SU-DHL-6 (cell line): Measurements from ENCODE around the gene PLCZ1.
"Not testable (repeated sequence)": the region's sequence is repeated elsewhere in the genome, so short reads cannot be mapped to it uniquely, and the experiment has no call there.

Source experiments
- H2AFZ ChIP-seq: fragments of 200-600 bp; sonication (generic); 2 replicates; pipeline ENCODE4 v1.6.1; 2014; ENCODE audit warnings: low read depth, mild to moderate bottlenecking, moderate library complexity, mixed read lengths, antibody characterized with exemption, low read length; ENCODE audit not compliant: severe bottlenecking
- H3F3A ChIP-seq: fragments of 200-600 bp; shearing (Covaris generic); 2 replicates; pipeline ENCODE4 v1.6.0; 2016; ENCODE audit warnings: antibody characterized with exemption, mild to moderate bottlenecking; ENCODE audit not compliant: insufficient read depth
- H3K27ac ChIP-seq: fragments of 200-600 bp; sonication (generic); 2 replicates; pipeline ENCODE4 v1.5.1; 2016; ENCODE audit warnings: low read depth, mild to moderate bottlenecking, low read length, moderate library complexity, mixed read lengths
- H3K27me3 ChIP-seq: fragments of 200-600 bp; sonication (generic), shearing (Covaris generic); 2 replicates; pipeline ENCODE4 v1.6.0; 2014; ENCODE audit warnings: mild to moderate bottlenecking, low read length
- H3K36me3 ChIP-seq: fragments of 200-600 bp; sonication (generic); 2 replicates; pipeline ENCODE4 v1.6.1; 2014; ENCODE audit warnings: mild to moderate bottlenecking, low read length, mixed read lengths
- H3K4me2 ChIP-seq: fragments of 300-600, 200-600 bp; shearing (Covaris generic), sonication (generic); 2 replicates; pipeline ENCODE4 v1.6.0; 2014; ENCODE audit warnings: low read length, low read depth, mild to moderate bottlenecking; ENCODE audit not compliant: poor library complexity, severe bottlenecking
- H3K4me3 ChIP-seq: fragments of 200-600 bp; sonication (generic); 2 replicates; pipeline ENCODE4 v1.5.1; 2014; ENCODE audit warnings: antibody characterized with exemption, low read length, mild to moderate bottlenecking, mixed read lengths; ENCODE audit not compliant: insufficient read depth, poor library complexity, severe bottlenecking
- H3K79me2 ChIP-seq: fragments of 200-600 bp; sonication (generic); 2 replicates; pipeline ENCODE4 v1.6.1; 2014; ENCODE audit warnings: mild to moderate bottlenecking, low read length, moderate library complexity; ENCODE audit not compliant: insufficient read depth
- H3K9ac ChIP-seq: fragments of 200-600 bp; sonication (generic); 2 replicates; pipeline ENCODE4 v1.7.0; 2014; ENCODE audit warnings: mild to moderate bottlenecking, low read length
- H3K9me2 ChIP-seq: fragments of 200-600 bp; sonication (generic); replicated peaks from 2 replicates; pipeline ENCODE4 v1.6.1; 2014; ENCODE audit warnings: low read length; ENCODE audit not compliant: insufficient read depth
- H3K9me3 ChIP-seq: fragments of 200-600 bp; sonication (generic); 2 replicates; pipeline ENCODE4 v1.6.1; 2014; ENCODE audit warnings: low read length, mixed read lengths; ENCODE audit not compliant: insufficient read depth
- H4K20me1 ChIP-seq: fragments of 200-600 bp; sonication (generic); 2 replicates; pipeline ENCODE4 v1.6.1; 2014; ENCODE audit warnings: low read depth, mild to moderate bottlenecking, antibody characterized with exemption, low read length, moderate library complexity, mixed read lengths
- EZH2phosphoT487 ChIP-seq: fragments of 200-600 bp; sonication (generic), shearing (Covaris generic); conservative IDR thresholded peaks from 2 replicates; pipeline ENCODE4 v1.6.1; 2018; ENCODE audit warnings: mild to moderate bottlenecking, antibody characterized with exemption, low read length, moderate library complexity, mixed read lengths
- TF ChIP-seq, protein P1 (sequence below): fragments of 200-600 bp; sonication (generic); IDR thresholded peaks from one replicate; pipeline ENCODE4 v1.5.1; 2017; ENCODE audit warnings: antibody characterized with exemption, mild to moderate bottlenecking, low read length, moderate library complexity; ENCODE audit not compliant: insufficient read depth, poor library complexity, severe bottlenecking

PLCZ1 gene

GRCh38 chr12:18696971-18697602 lies 40.7 kb downstream of the PLCZ1 start:
- H3F3A ChIP-seq = no peaks in the 10 kb centered on the region
- H3K9me3 ChIP-seq = no peaks in the 10 kb centered on the region
- no peaks in the 10 kb centered on the region for H3K9me2 ChIP-seq
- no peaks in the 10 kb centered on the region for H4K20me1 ChIP-seq
- no peak overlapping the region for H3K4me2 ChIP-seq
- no peak overlapping the region for H3K9ac ChIP-seq
- H3K27ac ChIP-seq = no peak overlapping the region
- no peaks in the 10 kb centered on the region for H3K79me2 ChIP-seq
- TF ChIP-seq EZH2phosphoT487 = no peak
- TF ChIP-seq, protein P1, sequence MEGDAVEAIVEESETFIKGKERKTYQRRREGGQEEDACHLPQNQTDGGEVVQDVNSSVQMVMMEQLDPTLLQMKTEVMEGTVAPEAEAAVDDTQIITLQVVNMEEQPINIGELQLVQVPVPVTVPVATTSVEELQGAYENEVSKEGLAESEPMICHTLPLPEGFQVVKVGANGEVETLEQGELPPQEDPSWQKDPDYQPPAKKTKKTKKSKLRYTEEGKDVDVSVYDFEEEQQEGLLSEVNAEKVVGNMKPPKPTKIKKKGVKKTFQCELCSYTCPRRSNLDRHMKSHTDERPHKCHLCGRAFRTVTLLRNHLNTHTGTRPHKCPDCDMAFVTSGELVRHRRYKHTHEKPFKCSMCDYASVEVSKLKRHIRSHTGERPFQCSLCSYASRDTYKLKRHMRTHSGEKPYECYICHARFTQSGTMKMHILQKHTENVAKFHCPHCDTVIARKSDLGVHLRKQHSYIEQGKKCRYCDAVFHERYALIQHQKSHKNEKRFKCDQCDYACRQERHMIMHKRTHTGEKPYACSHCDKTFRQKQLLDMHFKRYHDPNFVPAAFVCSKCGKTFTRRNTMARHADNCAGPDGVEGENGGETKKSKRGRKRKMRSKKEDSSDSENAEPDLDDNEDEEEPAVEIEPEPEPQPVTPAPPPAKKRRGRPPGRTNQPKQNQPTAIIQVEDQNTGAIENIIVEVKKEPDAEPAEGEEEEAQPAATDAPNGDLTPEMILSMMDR = no peak
- no peaks in the 10 kb centered on the region for H3K27me3 ChIP-seq
- H3K36me3 ChIP-seq = no peaks in the 10 kb centered on the region
- no peak overlapping the region for H3K4me3 ChIP-seq
- H2AFZ ChIP-seq = no peak overlapping the region

GRCh38 chr12:18693986-18694385 lies 43.8 kb downstream of the PLCZ1 start:
- H3K27ac ChIP-seq, H3K27me3 ChIP-seq, H3K9me2 ChIP-seq, H3K4me2 ChIP-seq, H3K36me3 ChIP-seq, H3F3A ChIP-seq, H3K4me3 ChIP-seq, H4K20me1 ChIP-seq, H3K79me2 ChIP-seq, H3K9ac ChIP-seq, H3K9me3 ChIP-seq, H2AFZ ChIP-seq: not testable (repeated sequence)

DNA sequence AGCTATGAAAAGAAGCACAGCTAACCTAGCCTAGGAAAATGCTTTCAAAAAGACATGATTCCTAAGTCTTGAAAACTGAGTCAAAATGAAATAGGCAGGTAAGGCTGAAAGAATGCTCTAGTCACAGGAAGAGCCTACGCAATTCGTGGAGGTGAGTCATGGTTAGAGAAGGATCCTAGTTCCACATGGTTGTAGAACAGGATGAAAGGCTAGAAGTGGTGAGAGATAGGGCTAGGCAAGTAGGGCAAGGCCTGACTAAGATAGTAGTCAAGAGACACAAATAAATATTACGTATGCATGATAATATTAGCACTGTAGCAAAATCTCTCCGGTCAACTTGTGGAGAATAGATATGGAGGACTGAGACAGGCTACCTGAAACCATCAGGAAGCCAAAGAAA lies 47.2 kb downstream of the PLCZ1 start:
- Histone ChIP-seq H3K27me3 (no peaks in the 10 kb centered on the region), H3K79me2 (no peaks in the 10 kb centered on the region), H3F3A (no peaks in the 10 kb centered on the region), H2AFZ (no peak overlapping the region), H3K27ac (no peak overlapping the region), H3K9ac (no peak overlapping the region), H3K36me3 (no peaks in the 10 kb centered on the region), H3K4me3 (no peak overlapping the region), H4K20me1 (no peaks in the 10 kb centered on the region), H3K9me2 (no peaks in the 10 kb centered on the region), H3K9me3 (no peaks in the 10 kb centered on the region), H3K4me2 (no peak overlapping the region)
- TF ChIP-seq EZH2phosphoT487 = no peak
- TF ChIP-seq, protein P1 = no peak

GRCh38 chr12:18689771-18690170 lies 48.0 kb downstream of the PLCZ1 start:
- H4K20me1 ChIP-seq = no peaks in the 10 kb centered on the region
- H3K9me2 ChIP-seq = no peaks in the 10 kb centered on the region
- H3K4me3 ChIP-seq = no peak overlapping the region
- H3F3A ChIP-seq = no peaks in the 10 kb centered on the region
- H3K4me2 ChIP-seq = no peak overlapping the region
- no peaks in the 10 kb centered on the region for H3K9me3 ChIP-seq
- TF ChIP-seq, protein P1 = no peak
- TF ChIP-seq EZH2phosphoT487 = no peak
- no peak overlapping the region for H3K9ac ChIP-seq
- H3K27me3 ChIP-seq = no peaks in the 10 kb centered on the region
- H3K27ac ChIP-seq = no peak overlapping the region
- no peaks in the 10 kb centered on the region for H3K36me3 ChIP-seq
- no peak overlapping the region for H2AFZ ChIP-seq
- H3K79me2 ChIP-seq = no peaks in the 10 kb centered on the region
